SK-N-MC (cell line): Measurements from ENCODE around the gene CLNK.

ENCODE experiments used
- EZH2 ChIP-seq: fragments of 200-600 bp; sonication (generic); IDR thresholded peaks from one replicate; pipeline ENCODE4 v1.6.1; 2017; ENCODE audit warnings: antibody characterized with exemption
- POLR2AphosphoS5 ChIP-seq: IDR thresholded peaks from 2 replicates; pipeline ENCODE4 v1.6.1; 2012; ENCODE audit warnings: mild to moderate bottlenecking, low read depth, low read length, borderline replicate concordance

DNA sequence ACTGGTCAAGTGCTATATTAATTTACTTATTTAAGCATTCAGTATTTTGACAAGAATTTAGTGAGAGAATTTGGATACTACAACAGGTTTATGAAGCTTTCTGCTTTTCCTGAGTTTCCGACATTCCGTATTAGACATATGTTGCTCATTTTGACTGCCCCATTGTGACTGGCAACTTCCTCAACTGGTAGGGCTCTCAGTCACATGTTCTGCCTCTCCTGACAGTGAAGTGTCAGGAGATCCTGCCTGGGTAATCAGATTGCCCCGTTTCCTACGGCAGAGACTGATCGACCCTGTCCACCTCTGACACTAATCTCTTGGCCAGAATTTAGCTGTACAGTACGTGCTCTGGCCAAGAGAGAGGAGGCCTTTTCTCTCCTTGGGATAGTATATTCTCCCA lies 49.5 kb downstream of the CLNK start:
- TF ChIP-seq POLR2AphosphoS5 (no peak), EZH2 (no peak)
